A673 (cell line): ENCODE results near the gene IL22RA1. TPM values are rescaled to one million over a fixed set of nuclear protein-coding genes. Genes with fewer than 3 reads are reported as not detected.

Experiments
- BruUV-seq: library from RNA; stranded (reverse); fragments of 400-500 nt; replicated peaks from 2 replicates; lab custom pipeline; 2021; lab: Mats Ljungman, UMichigan
- CTCF ChIA-PET: fragments of 300-600 bp; sonication (Branson Sonifier 250); formaldehyde crosslinking; loops from one replicate; lab custom pipeline; 2022; ENCODE audit warnings: antibody characterized with exemption; lab: Charles Lee
- POLR2A ChIA-PET: fragments of 300-600 bp; sonication (Branson Sonifier 250); formaldehyde crosslinking; loops from one replicate; lab custom pipeline; 2022; ENCODE audit warnings: antibody characterized with exemption; ENCODE audit not compliant: low non-redundant PET; lab: Charles Lee
- DNase-seq: peaks from one replicate; pipeline ENCODE4 v3.0.0-alpha.2; 2015; ENCODE audit warnings: low spot score
- H3K27ac ChIP-seq: fragments of 200-600 bp; sonication (generic); 2 replicates; pipeline ENCODE4 v1.5.1; 2016; ENCODE audit warnings: mixed run types, low read depth, mild to moderate bottlenecking, mixed read lengths, antibody characterized with exemption, low read length; ENCODE audit not compliant: poor library complexity, severe bottlenecking
- H3K27me3 ChIP-seq: fragments of 200-600 bp; sonication (generic); replicated peaks from 2 replicates; pipeline ENCODE4 v1.6.1; 2017; ENCODE audit warnings: mixed run types, low read depth, mild to moderate bottlenecking, mixed read lengths, antibody characterized with exemption, low read length; ENCODE audit not compliant: insufficient read depth, poor library complexity
- H3K36me3 ChIP-seq: fragments of 200-600 bp; sonication (generic); 2 replicates; pipeline ENCODE4 v1.6.1; 2016; ENCODE audit warnings: mixed run types, mild to moderate bottlenecking, mixed read lengths, antibody characterized with exemption, low read length; ENCODE audit not compliant: insufficient read depth, poor library complexity, severe bottlenecking
- H3K4me1 ChIP-seq: fragments of 200-600 bp; sonication (generic); 2 replicates; pipeline ENCODE4 v1.6.1; 2017; ENCODE audit warnings: mixed run types, mild to moderate bottlenecking, mixed read lengths, antibody characterized with exemption, low read length; ENCODE audit not compliant: insufficient read depth, poor library complexity, severe bottlenecking
- H3K4me3 ChIP-seq: fragments of 200-600 bp; sonication (generic); 2 replicates; pipeline ENCODE4 v1.5.1; 2016; ENCODE audit warnings: low read depth, mixed run types, mild to moderate bottlenecking, mixed read lengths, low read length; ENCODE audit not compliant: poor library complexity, severe bottlenecking
- H3K9me3 ChIP-seq: fragments of 200-600 bp; sonication (generic); 2 replicates; pipeline ENCODE4 v1.6.1; 2016; ENCODE audit warnings: mixed run types, low read depth, mild to moderate bottlenecking, mixed read lengths, antibody characterized with exemption, low read length; ENCODE audit not compliant: poor library complexity, severe bottlenecking
- EZH2 ChIP-seq: fragments of 200-600 bp; sonication (generic); IDR thresholded peaks from 2 replicates; pipeline ENCODE4 v1.6.1; 2017; ENCODE audit warnings: borderline replicate concordance, low read depth, mild to moderate bottlenecking, mixed read lengths, antibody characterized with exemption, low read length; ENCODE audit not compliant: poor library complexity, severe bottlenecking
- intact Hi-C: fragments of 100-400 bp; cut with micrococcal nuclease; formaldehyde crosslinking; loops from one replicate; pipeline ENCODE4 v1.10.0; 2022; ENCODE audit not compliant: unreplicated experiment
- total RNA-seq: library from RNA; stranded (reverse); gene quantifications from 2 replicates; pipeline ENCODE4 v1.2.3, GENCODE V29; 2021
- TF ChIP-seq, protein P1 (sequence below): fragments of 300-800, 200-600 bp; sonication (generic); conservative IDR thresholded peaks from 2 replicates; pipeline ENCODE4 v1.5.1; 2017; ENCODE audit warnings: low read depth, mild to moderate bottlenecking, antibody characterized with exemption, low read length, moderate library complexity, mixed read lengths

The IL22RA1 gene
- total RNA-seq, 1 experiment from 2014 or later: 0.24 TPM

- H3K4me3 ChIP-seq: no peak overlapping the region
- no peak overlapping the region for H3K27ac ChIP-seq
- DNase-seq: no peak
- ChIA-PET CTCF (no interaction called here), POLR2A (no interaction called here)
- no peaks in the 10 kb centered on the region for H3K36me3 ChIP-seq
- intact Hi-C loops: no loop called here
- TF ChIP-seq, protein P1, sequence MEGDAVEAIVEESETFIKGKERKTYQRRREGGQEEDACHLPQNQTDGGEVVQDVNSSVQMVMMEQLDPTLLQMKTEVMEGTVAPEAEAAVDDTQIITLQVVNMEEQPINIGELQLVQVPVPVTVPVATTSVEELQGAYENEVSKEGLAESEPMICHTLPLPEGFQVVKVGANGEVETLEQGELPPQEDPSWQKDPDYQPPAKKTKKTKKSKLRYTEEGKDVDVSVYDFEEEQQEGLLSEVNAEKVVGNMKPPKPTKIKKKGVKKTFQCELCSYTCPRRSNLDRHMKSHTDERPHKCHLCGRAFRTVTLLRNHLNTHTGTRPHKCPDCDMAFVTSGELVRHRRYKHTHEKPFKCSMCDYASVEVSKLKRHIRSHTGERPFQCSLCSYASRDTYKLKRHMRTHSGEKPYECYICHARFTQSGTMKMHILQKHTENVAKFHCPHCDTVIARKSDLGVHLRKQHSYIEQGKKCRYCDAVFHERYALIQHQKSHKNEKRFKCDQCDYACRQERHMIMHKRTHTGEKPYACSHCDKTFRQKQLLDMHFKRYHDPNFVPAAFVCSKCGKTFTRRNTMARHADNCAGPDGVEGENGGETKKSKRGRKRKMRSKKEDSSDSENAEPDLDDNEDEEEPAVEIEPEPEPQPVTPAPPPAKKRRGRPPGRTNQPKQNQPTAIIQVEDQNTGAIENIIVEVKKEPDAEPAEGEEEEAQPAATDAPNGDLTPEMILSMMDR: no peak
- no peak for TF ChIP-seq EZH2
- H3K27me3 ChIP-seq: no peaks in the 10 kb centered on the region
- H3K4me1 ChIP-seq: no peaks in the 10 kb centered on the region
- no TSS peak for BruUV-seq
- no peaks in the 10 kb centered on the region for H3K9me3 ChIP-seq
These were observed 17.5 kb downstream of the IL22RA1 start for GRCh38 chr1:24125456-24125855.

GRCh38 chr1:24124980-24125379 is 18.0 kb downstream of the IL22RA1 start:
- BruUV-seq: no TSS peak
- CTCF ChIA-PET: no interaction called here
- Histone ChIP-seq H3K9me3 (no peaks in the 10 kb centered on the region), H3K4me3 (no peak overlapping the region), H3K4me1 (no peaks in the 10 kb centered on the region), H3K36me3 (no peaks in the 10 kb centered on the region), H3K27ac (no peak overlapping the region), H3K27me3 (no peaks in the 10 kb centered on the region)
- DNase-seq: no peak
- TF ChIP-seq EZH2: no peak
- TF ChIP-seq, protein P1: no peak
- POLR2A ChIA-PET: no interaction called here
- intact Hi-C loops: no loop called here

GRCh38 chr1:24123611-24124010 is 19.3 kb downstream of the IL22RA1 start:
- POLR2A ChIA-PET: no interaction called here
- BruUV-seq: no TSS peak
- CTCF ChIA-PET: interaction anchor here (1.0 kb wide), 1 partner anchor 27 kb away, joined by 4 read pairs; no protein-coding TSS in a partner anchor
- Histone ChIP-seq H3K9me3 (no peaks in the 10 kb centered on the region), H3K27me3 (no peaks in the 10 kb centered on the region), H3K4me3 (no peak overlapping the region), H3K27ac (no peak overlapping the region), H3K36me3 (no peaks in the 10 kb centered on the region), H3K4me1 (no peaks in the 10 kb centered on the region)
- DNase-seq: no peak
- TF ChIP-seq, protein P1: no peak
- no peak for TF ChIP-seq EZH2
- intact Hi-C loops: no loop called here
